ENCODE data around the gene CYP2F1. TPM values are rescaled to one million over a fixed set of nuclear protein-coding genes. Genes with fewer than 3 reads are reported as not detected.
"Not testable (repeated sequence)": the region's sequence is repeated elsewhere in the genome, so short reads cannot be mapped to it uniquely, and the experiment has no call there.

The CYP2F1 gene
- total RNA-seq, 1 donor from 2014 or later, result not detected

DNA sequence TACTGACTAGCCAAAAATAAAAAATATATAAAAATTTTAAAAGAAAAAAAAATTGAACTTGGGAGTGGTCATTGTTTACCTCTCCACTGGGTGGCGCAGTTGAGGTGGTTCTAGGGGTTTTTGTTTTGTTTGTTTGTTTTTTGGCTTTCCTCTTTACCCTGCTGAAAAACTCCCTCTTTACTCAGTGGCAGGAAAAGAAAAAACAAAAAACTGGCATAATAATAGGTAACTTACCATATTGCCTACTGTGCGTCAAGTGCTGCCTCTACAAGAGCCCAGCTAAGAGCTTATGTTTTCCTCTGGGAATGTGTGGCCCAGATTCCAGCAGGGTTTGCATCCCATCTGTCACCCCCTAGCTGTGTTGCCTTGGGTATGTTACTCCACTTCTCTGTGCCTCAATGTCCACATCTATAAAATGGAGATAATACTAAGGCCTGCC is 12.6 kb downstream of the CYP2F1 start:
- H3K27me3 Mint-ChIP-seq (ENCODE audit: unreplicated experiment); H3K27ac Mint-ChIP-seq (ENCODE audit: unreplicated experiment); H3K4me1 Mint-ChIP-seq (ENCODE audit: unreplicated experiment); H3K9me3 Mint-ChIP-seq (ENCODE audit: unreplicated experiment); H3K4me3 Mint-ChIP-seq (ENCODE audit: unreplicated experiment); H3K36me3 Mint-ChIP-seq (ENCODE audit: low read depth, unreplicated experiment): not testable (repeated sequence)
- peak; percentile 27 for DNase-seq (ENCODE audit: low spot score)
- TF ChIP-seq, protein P1, sequence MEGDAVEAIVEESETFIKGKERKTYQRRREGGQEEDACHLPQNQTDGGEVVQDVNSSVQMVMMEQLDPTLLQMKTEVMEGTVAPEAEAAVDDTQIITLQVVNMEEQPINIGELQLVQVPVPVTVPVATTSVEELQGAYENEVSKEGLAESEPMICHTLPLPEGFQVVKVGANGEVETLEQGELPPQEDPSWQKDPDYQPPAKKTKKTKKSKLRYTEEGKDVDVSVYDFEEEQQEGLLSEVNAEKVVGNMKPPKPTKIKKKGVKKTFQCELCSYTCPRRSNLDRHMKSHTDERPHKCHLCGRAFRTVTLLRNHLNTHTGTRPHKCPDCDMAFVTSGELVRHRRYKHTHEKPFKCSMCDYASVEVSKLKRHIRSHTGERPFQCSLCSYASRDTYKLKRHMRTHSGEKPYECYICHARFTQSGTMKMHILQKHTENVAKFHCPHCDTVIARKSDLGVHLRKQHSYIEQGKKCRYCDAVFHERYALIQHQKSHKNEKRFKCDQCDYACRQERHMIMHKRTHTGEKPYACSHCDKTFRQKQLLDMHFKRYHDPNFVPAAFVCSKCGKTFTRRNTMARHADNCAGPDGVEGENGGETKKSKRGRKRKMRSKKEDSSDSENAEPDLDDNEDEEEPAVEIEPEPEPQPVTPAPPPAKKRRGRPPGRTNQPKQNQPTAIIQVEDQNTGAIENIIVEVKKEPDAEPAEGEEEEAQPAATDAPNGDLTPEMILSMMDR (IDR thresholded peaks at IDR 0.05; ENCODE audit: unreplicated experiment), result peak; percentile 90

DNA sequence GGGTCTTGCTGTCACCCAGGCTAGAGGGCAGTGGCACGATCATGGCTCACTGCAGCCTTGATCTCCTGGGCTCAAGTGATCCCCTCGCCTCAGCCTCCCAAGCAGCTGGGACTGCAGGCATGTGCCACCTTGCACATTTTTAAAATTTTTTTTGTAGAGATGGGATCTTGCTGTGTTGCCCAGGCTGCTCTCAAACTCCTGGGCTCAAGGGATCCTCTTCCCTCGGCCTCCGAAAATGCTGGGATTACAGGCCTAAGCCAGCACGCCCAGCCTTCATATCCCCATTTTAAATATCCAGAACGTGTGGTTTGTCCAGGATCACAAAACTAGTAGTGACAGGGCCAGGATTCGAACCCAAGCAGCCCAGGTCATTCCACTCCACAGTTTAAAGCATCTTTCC is 13.1 kb downstream of the CYP2F1 start:
- H3K27ac Mint-ChIP-seq (ENCODE audit: unreplicated experiment); H3K9me3 Mint-ChIP-seq (ENCODE audit: unreplicated experiment); H3K4me1 Mint-ChIP-seq (ENCODE audit: unreplicated experiment); DNase-seq (ENCODE audit: low spot score); H3K4me3 Mint-ChIP-seq (ENCODE audit: unreplicated experiment); H3K27me3 Mint-ChIP-seq (ENCODE audit: unreplicated experiment); H3K36me3 Mint-ChIP-seq (ENCODE audit: low read depth, unreplicated experiment): not testable (repeated sequence)

DNA sequence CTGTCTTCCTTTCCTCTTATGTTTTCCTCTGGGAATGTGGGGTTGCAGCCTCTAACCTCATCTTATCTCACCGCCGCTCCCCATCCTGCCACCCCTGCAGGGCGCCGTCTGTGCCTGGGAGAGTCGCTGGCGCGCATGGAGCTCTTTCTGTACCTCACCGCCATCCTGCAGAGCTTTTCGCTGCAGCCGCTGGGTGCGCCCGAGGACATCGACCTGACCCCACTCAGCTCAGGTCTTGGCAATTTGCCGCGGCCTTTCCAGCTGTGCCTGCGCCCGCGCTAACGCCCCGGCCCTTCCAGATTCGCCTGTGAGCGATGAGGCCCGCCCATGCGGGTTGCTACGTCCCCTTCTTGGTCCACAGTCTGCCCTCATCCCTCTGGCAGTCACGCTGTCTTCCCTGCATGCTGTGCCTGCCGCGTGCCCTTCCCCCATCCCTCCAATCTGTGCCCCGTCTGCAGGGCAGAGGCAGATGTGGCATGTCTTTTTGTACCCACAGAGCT is 13.6 kb downstream of the CYP2F1 start:
- peak; percentile 56 for DNase-seq (ENCODE audit: low spot score)
- not testable (repeated sequence) for H3K4me3 Mint-ChIP-seq (ENCODE audit: unreplicated experiment); H3K27me3 Mint-ChIP-seq (ENCODE audit: unreplicated experiment); H3K4me1 Mint-ChIP-seq (ENCODE audit: unreplicated experiment); H3K36me3 Mint-ChIP-seq (ENCODE audit: low read depth, unreplicated experiment); H3K9me3 Mint-ChIP-seq (ENCODE audit: unreplicated experiment)
- peak overlapping the region; percentile 57 for H3K27ac Mint-ChIP-seq (ENCODE audit: unreplicated experiment)

DNA sequence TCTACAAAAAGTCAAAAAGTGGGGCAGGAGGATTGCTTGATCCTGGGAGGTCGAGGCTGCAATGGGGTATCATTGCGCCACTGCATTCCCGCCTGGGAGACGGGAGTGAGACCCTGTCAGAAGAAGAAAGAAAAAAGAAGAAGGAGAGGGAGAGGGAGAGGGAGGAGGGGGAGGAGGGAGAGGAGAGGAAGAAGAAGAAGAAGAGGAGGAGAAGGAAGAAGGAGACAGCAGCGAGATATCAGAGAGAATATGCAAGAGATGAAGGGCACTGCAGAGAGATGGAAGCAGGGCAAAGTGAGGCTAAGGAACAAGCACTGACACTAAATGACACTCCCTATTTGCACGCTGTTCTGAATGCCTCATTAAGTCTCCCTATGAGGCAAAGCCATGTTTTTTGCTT is 14.5 kb downstream of the CYP2F1 start:
- no peak overlapping the region for H3K4me3 Mint-ChIP-seq (ENCODE audit: unreplicated experiment)
- no peaks in the 10 kb centered on the region for H3K36me3 Mint-ChIP-seq (ENCODE audit: low read depth, unreplicated experiment)
- no peaks in the 10 kb centered on the region for H3K4me1 Mint-ChIP-seq (ENCODE audit: unreplicated experiment)
- peaks cover 6% of the 10 kb centered on the region for H3K27me3 Mint-ChIP-seq (ENCODE audit: unreplicated experiment)
- DNase-seq (ENCODE audit: low spot score), result no peak
- no peak overlapping the region for H3K27ac Mint-ChIP-seq (ENCODE audit: unreplicated experiment)
- TF ChIP-seq, protein P1 (IDR thresholded peaks at IDR 0.05; ENCODE audit: unreplicated experiment), result no peak
- H3K9me3 Mint-ChIP-seq (ENCODE audit: unreplicated experiment), result no peaks in the 10 kb centered on the region

DNA sequence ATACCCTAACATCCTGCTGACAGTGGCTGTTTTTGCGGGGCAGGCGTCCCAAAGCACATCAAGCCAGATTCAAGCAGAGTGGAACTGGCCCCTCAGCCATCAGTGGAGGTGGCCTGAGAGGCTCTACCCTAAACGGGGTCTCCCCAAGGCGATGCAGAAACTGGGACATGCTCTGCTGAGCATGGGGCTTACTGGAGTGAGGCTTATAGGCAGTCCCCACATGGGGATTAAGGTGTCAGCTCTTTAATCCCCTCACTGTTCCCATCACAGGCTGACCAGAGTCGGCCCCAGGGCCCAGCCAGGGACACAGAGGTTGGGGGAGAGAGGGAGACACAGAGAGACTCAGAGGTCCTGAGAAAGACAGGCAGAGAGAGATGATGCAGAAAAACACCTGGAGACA is 17.0 kb downstream of the CYP2F1 start:
- no peak overlapping the region for H3K27ac Mint-ChIP-seq (ENCODE audit: unreplicated experiment)
- DNase-seq (ENCODE audit: low spot score), result no peak
- peaks cover 6% of the 10 kb centered on the region for H3K27me3 Mint-ChIP-seq (ENCODE audit: unreplicated experiment)
- no peaks in the 10 kb centered on the region for H3K4me1 Mint-ChIP-seq (ENCODE audit: unreplicated experiment)
- TF ChIP-seq, protein P1 (IDR thresholded peaks at IDR 0.05; ENCODE audit: unreplicated experiment), result no peak
- no peak overlapping the region for H3K4me3 Mint-ChIP-seq (ENCODE audit: unreplicated experiment)
- H3K9me3 Mint-ChIP-seq (ENCODE audit: unreplicated experiment), result no peaks in the 10 kb centered on the region
- H3K36me3 Mint-ChIP-seq (ENCODE audit: low read depth, unreplicated experiment), result peaks cover 6% of the 10 kb centered on the region

DNA sequence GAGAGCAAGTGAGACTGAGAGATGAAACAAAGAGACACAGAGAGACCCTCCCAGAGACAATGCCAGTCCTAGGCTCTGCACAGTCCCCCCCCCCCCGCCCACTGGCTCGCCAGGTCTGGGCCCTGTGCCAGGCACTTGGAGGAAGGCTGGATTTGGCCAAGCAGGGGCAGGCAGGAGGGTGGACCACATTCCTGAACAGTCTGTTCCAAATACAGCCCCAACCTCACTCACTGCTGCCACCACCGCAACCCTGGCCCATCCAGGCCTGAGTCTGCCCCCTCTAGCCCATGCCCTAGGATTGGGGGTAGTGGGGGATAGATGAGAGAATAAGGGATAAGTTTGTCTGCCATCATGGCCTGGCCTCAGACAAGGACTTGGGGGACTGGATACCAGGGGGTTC is 19.0 kb downstream of the CYP2F1 start:
- no peak for DNase-seq (ENCODE audit: low spot score)
- Mint-ChIP-seq H3K27me3 (ENCODE audit: unreplicated experiment) (peaks cover 5% of the 10 kb centered on the region), H3K27ac (ENCODE audit: unreplicated experiment) (no peak overlapping the region), H3K36me3 (ENCODE audit: low read depth, unreplicated experiment) (peaks cover 6% of the 10 kb centered on the region), H3K4me3 (ENCODE audit: unreplicated experiment) (no peak overlapping the region), H3K9me3 (ENCODE audit: unreplicated experiment) (no peaks in the 10 kb centered on the region), H3K4me1 (ENCODE audit: unreplicated experiment) (no peaks in the 10 kb centered on the region)
- TF ChIP-seq, protein P1 (IDR thresholded peaks at IDR 0.05; ENCODE audit: unreplicated experiment), result no peak

Measured in endothelial cell (in vitro differentiated cells).